Measurements from ENCODE around the gene ZNF84. TPM values are rescaled to one million over a fixed set of nuclear protein-coding genes. Genes with fewer than 3 reads are reported as not detected.

The ZNF84 gene
- total RNA-seq, 1 donor from 2014 or later, result 33.2 TPM

DNA sequence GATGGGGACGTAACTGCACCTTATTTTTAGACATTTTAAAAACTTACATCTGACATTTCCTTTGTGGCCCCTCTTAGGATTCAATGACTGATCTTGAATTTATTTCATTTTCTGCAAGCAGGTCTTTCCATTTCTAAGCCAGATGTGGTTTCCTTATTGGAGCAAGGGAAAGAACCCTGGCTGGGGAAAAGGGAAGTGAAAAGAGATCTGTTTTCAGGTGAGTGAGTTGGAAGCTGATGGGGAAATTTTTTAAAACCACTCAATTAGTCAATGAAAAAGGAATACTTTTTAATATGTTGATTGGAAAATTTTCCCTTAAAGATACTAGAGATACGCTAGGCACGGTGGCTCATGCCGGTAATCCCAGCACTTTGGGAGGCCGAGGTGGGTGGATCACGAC is 46.0 kb downstream of the ZNF84 start:
- no peak overlapping the region for H3K27ac Mint-ChIP-seq (ENCODE audit: unreplicated experiment)
- no peak for DNase-seq (ENCODE audit: low spot score)
- H3K36me3 Mint-ChIP-seq (ENCODE audit: low read depth), result peaks cover 65% of the 10 kb centered on the region
- no peaks in the 10 kb centered on the region for H3K4me1 Mint-ChIP-seq (ENCODE audit: low read depth)
- TF ChIP-seq, protein P1, sequence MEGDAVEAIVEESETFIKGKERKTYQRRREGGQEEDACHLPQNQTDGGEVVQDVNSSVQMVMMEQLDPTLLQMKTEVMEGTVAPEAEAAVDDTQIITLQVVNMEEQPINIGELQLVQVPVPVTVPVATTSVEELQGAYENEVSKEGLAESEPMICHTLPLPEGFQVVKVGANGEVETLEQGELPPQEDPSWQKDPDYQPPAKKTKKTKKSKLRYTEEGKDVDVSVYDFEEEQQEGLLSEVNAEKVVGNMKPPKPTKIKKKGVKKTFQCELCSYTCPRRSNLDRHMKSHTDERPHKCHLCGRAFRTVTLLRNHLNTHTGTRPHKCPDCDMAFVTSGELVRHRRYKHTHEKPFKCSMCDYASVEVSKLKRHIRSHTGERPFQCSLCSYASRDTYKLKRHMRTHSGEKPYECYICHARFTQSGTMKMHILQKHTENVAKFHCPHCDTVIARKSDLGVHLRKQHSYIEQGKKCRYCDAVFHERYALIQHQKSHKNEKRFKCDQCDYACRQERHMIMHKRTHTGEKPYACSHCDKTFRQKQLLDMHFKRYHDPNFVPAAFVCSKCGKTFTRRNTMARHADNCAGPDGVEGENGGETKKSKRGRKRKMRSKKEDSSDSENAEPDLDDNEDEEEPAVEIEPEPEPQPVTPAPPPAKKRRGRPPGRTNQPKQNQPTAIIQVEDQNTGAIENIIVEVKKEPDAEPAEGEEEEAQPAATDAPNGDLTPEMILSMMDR (IDR thresholded peaks at IDR 0.05), result no peak
- H3K4me3 Mint-ChIP-seq (ENCODE audit: unreplicated experiment), result no peak overlapping the region
- H3K9me3 Mint-ChIP-seq (ENCODE audit: low read depth), result peaks cover 57% of the 10 kb centered on the region
- H3K27me3 Mint-ChIP-seq (ENCODE audit: low read depth), result no peaks in the 10 kb centered on the region

DNA sequence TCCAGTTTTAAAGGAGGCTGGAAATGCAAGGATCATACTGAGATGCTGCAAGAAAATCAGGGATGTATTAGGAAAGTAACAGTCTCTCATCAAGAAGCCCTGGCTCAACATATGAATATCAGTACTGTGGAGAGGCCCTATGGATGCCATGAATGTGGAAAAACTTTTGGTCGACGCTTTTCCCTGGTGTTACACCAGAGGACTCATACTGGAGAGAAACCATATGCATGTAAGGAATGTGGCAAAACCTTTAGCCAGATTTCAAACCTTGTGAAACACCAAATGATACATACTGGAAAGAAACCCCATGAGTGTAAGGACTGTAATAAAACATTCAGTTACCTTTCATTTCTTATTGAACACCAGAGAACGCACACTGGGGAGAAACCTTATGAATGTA is 68.3 kb downstream of the ZNF84 start:
- H3K27ac Mint-ChIP-seq (ENCODE audit: unreplicated experiment), result no peak overlapping the region
- TF ChIP-seq, protein P1 (IDR thresholded peaks at IDR 0.05), result no peak
- peaks cover 83% of the 10 kb centered on the region for H3K36me3 Mint-ChIP-seq (ENCODE audit: low read depth)
- H3K4me1 Mint-ChIP-seq (ENCODE audit: low read depth), result no peaks in the 10 kb centered on the region
- DNase-seq (ENCODE audit: low spot score), result no peak
- H3K27me3 Mint-ChIP-seq (ENCODE audit: low read depth), result no peaks in the 10 kb centered on the region
- no peak overlapping the region for H3K4me3 Mint-ChIP-seq (ENCODE audit: unreplicated experiment)
- H3K9me3 Mint-ChIP-seq (ENCODE audit: low read depth), result peaks cover 76% of the 10 kb centered on the region

DNA sequence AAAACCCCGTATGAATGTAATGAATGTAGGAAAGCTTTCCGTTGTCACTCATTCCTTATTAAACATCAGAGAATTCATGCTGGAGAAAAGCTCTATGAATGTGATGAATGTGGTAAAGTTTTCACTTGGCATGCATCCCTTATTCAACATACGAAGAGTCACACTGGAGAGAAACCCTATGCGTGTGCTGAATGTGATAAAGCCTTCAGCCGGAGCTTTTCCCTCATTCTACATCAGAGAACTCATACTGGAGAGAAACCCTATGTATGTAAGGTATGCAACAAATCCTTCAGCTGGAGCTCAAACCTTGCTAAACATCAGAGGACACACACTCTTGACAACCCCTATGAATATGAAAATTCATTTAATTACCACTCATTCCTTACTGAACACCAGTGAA is 68.9 kb downstream of the ZNF84 start:
- peaks cover 75% of the 10 kb centered on the region for H3K9me3 Mint-ChIP-seq (ENCODE audit: low read depth)
- DNase-seq (ENCODE audit: low spot score), result no peak
- H3K4me3 Mint-ChIP-seq (ENCODE audit: unreplicated experiment), result no peak overlapping the region
- TF ChIP-seq, protein P1 (IDR thresholded peaks at IDR 0.05), result no peak
- H3K27ac Mint-ChIP-seq (ENCODE audit: unreplicated experiment), result peak overlapping the region; percentile 32
- no peaks in the 10 kb centered on the region for H3K4me1 Mint-ChIP-seq (ENCODE audit: low read depth)
- H3K27me3 Mint-ChIP-seq (ENCODE audit: low read depth), result no peaks in the 10 kb centered on the region
- H3K36me3 Mint-ChIP-seq (ENCODE audit: low read depth), result peaks cover 80% of the 10 kb centered on the region

DNA sequence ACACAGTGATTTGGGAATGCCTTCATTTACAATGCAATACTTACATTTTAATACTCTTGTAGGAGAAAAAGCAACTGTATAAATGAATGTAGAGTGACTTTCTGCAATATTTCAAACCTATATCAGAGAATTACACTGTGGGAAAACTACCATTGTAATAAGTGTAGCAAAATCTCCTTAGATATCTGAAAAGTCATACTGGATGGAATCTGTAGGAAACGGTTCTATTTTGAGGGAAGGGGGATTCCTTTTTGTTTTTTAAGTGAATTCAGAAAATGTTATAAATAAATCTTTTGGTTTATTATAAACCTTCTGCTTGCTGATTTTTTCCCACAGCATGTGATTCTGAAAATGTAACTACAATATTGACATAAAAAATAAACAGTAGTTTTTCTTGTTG is 69.8 kb downstream of the ZNF84 start:
- Mint-ChIP-seq H3K27me3 (ENCODE audit: low read depth) (no peaks in the 10 kb centered on the region), H3K4me1 (ENCODE audit: low read depth) (no peaks in the 10 kb centered on the region), H3K27ac (ENCODE audit: unreplicated experiment) (no peak overlapping the region), H3K36me3 (ENCODE audit: low read depth) (peaks cover 75% of the 10 kb centered on the region), H3K4me3 (ENCODE audit: unreplicated experiment) (no peak overlapping the region), H3K9me3 (ENCODE audit: low read depth) (peaks cover 73% of the 10 kb centered on the region)
- DNase-seq (ENCODE audit: low spot score), result no peak
- TF ChIP-seq, protein P1 (IDR thresholded peaks at IDR 0.05), result no peak

DNA sequence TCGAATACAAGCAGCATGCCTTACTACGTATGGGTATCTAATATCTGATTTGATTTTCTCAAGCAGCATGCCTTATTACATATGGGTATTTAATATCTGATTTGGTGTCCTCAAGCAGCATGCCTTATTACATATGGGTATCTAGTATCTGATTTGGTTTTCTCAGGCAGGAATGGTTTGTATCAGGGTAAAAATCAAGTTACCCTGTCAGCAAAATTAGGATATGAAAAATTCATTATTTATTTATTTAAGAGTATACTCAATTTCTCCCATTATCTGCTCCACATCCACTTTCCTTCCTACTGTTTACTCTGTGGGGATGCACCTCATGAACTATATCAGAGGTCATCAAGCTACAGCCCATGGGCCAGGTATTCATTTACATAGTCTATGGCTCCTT is 70.8 kb downstream of the ZNF84 start:
- Mint-ChIP-seq H3K36me3 (ENCODE audit: low read depth) (peaks cover 73% of the 10 kb centered on the region), H3K9me3 (ENCODE audit: low read depth) (peaks cover 74% of the 10 kb centered on the region), H3K27me3 (ENCODE audit: low read depth) (no peaks in the 10 kb centered on the region), H3K4me1 (ENCODE audit: low read depth) (no peaks in the 10 kb centered on the region), H3K4me3 (ENCODE audit: unreplicated experiment) (no peak overlapping the region), H3K27ac (ENCODE audit: unreplicated experiment) (no peak overlapping the region)
- TF ChIP-seq, protein P1 (IDR thresholded peaks at IDR 0.05), result no peak
- no peak for DNase-seq (ENCODE audit: low spot score)

Other genes starting within 250 kb of the ZNF84 start
- 144 to 199 TPM (median 148 TPM) in 3 replicates for gene GOLGA3, start 208.6 kb upstream of the ZNF84 start, total RNA-seq
- 49.6 to 58.9 TPM (median 56.2 TPM) in 3 replicates for gene CHFR, start 149.9 kb upstream of the ZNF84 start, total RNA-seq
- 17.1 to 26.3 TPM (median 18.1 TPM) in 3 replicates for gene ZNF605, start 81.2 kb upstream of the ZNF84 start, total RNA-seq
- gene ZNF26, start 51.1 kb upstream of the ZNF84 start, total RNA-seq, result 8.0 to 10.0 TPM (median 9.6 TPM) in 3 replicates
- gene ZNF140, start 43.4 kb downstream of the ZNF84 start, total RNA-seq, result 13.0 to 16.6 TPM (median 13.3 TPM) in 3 replicates
- 1.0 to 1.8 TPM (median 1.3 TPM) in 3 replicates for gene ZNF891, start 92.8 kb downstream of the ZNF84 start, total RNA-seq
- gene ZNF10, start 93.1 kb downstream of the ZNF84 start, total RNA-seq, result 9.2 to 12.5 TPM (median 11.4 TPM) in 3 replicates
- gene ZNF268, start 144.0 kb downstream of the ZNF84 start, total RNA-seq, result 13.5 to 22.2 TPM (median 17.5 TPM) in 3 replicates
- not detected in 3 replicates for gene ANHX, start 198.4 kb downstream of the ZNF84 start, total RNA-seq

Measured in chondrocyte (in vitro differentiated cells).